KOPT-K1 (cell line): ENCODE results near the gene TICRR.

Experiments used
- H3K27ac ChIP-seq: fragments of 200-600 bp; sonication (generic); 2 replicates; pipeline ENCODE4 v1.5.1; 2016; ENCODE audit warnings: antibody characterized with exemption, mild to moderate bottlenecking, low read depth, low read length; ENCODE audit not compliant: poor library complexity, severe bottlenecking
- H3K36me3 ChIP-seq: fragments of 200-600 bp; sonication (generic); 2 replicates; pipeline ENCODE4 v1.5.1; 2017; ENCODE audit warnings: antibody characterized with exemption, mild to moderate bottlenecking, low read length, moderate library complexity; ENCODE audit not compliant: insufficient read depth
- H3K9me3 ChIP-seq: fragments of 200-600 bp; sonication (generic); 2 replicates; pipeline ENCODE4 v1.5.1; 2017; ENCODE audit warnings: antibody characterized with exemption, low read length, mild to moderate bottlenecking; ENCODE audit not compliant: insufficient read depth, poor library complexity, severe bottlenecking

TICRR gene

DNA sequence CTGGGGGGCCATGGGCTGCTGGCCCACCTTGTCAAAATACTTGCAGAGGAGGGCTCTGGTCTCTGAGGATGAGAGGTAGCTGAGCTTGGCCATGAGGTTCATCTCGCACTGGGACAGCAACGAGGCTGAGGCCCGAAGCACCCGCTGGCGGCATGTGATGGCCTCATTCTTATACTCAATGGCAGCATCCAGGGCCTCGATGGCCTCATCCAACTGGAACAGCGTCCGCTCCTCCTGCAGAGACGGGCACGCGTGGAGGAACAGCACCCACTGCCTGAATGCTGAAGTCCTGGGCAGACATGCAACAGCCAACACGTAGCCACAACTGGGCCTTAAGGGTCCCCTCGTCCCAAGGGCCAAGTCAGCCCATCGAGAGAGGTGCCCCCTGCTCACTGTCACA, 55.0 kb downstream of the TICRR start:
- no peak overlapping the region for H3K27ac ChIP-seq
- H3K36me3 ChIP-seq, result peaks cover 85% of the 10 kb centered on the region
- H3K9me3 ChIP-seq, result peaks cover 8% of the 10 kb centered on the region

- Histone ChIP-seq H3K36me3 (peaks cover 75% of the 10 kb centered on the region), H3K27ac (no peak overlapping the region), H3K9me3 (peaks cover 8% of the 10 kb centered on the region)
Measured at GRCh38 chr15:89630974-89631901, 56.0 kb downstream of the TICRR start.

- Histone ChIP-seq H3K27ac (no peak overlapping the region), H3K9me3 (peaks cover 8% of the 10 kb centered on the region), H3K36me3 (peaks cover 69% of the 10 kb centered on the region)
Measured at GRCh38 chr15:89631902-89632264, 56.6 kb downstream of the TICRR start.

DNA sequence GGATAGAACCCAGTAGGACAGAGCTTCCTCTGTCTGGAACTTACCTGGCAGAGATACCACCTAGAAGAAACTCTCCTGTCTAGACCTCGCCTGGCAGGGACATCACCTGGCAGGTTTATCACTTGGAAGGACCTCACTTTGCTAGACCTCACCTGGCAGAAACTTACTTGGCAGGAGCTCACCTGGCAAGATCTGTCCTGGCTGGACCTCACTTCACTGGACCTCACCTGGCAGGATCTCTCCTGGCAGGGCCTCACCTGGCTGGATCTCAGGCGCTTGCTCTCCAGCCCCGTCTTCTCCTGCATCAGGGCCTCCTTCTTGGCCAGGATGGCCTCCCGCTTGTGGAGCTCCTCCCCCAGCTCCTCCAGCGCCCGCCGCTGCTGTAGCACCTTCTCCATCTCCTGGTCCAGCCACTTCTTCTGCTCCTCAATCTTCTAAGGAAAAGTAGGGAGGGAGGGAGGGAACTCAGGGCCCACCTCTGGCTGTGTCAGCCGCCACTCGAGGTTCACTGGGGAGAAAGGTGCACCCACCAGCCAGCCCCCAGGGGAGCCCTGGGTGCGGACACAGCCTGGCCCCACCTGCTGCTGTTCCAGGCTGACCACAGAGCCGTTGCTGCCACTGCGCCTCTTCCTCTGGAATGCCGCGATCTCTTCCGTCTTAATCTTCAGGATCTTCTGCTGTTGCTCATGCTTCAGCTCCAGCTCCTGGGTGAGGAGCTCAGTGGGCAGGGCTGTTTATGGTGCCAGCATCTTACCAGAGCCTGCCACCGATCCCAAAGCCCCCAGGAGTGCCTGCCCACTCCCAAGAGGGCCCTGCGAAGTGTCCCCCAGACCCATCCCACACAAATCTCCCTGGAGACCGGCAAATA, 57.5 kb downstream of the TICRR start:
- Histone ChIP-seq H3K36me3 (peaks cover 60% of the 10 kb centered on the region), H3K9me3 (peaks cover 8% of the 10 kb centered on the region), H3K27ac (no peak overlapping the region)

GRCh38 chr15:89633585-89633984, 58.3 kb downstream of the TICRR start:
- H3K36me3 ChIP-seq, result peaks cover 52% of the 10 kb centered on the region
- no peak overlapping the region for H3K27ac ChIP-seq
- H3K9me3 ChIP-seq, result peaks cover 8% of the 10 kb centered on the region

GRCh38 chr15:89640245-89640644, 65.0 kb downstream of the TICRR start:
- H3K27ac ChIP-seq, result no peak overlapping the region
- no peaks in the 10 kb centered on the region for H3K9me3 ChIP-seq
- peaks cover 35% of the 10 kb centered on the region for H3K36me3 ChIP-seq

DNA sequence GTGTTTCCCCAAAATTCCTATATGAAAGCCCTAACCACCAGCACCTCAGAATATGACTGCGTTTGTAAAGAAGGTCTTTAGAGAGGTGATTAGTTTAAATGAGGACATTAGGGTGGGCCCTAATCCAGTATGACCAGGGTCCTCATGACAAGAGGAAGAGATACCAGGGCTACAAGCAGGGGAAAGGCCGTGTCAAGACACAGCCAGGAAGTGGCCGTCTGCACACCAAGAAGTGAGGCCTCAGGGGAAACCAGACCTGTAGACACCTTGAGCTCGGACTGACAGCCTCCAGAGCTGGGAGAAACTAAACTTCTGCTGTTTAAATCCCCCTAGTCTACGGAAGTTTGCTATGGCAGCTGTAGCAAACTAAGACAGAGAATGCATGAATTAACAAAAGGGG, 65.8 kb downstream of the TICRR start:
- peaks cover 39% of the 10 kb centered on the region for H3K36me3 ChIP-seq
- H3K27ac ChIP-seq, result no peak overlapping the region
- H3K9me3 ChIP-seq, result no peaks in the 10 kb centered on the region

DNA sequence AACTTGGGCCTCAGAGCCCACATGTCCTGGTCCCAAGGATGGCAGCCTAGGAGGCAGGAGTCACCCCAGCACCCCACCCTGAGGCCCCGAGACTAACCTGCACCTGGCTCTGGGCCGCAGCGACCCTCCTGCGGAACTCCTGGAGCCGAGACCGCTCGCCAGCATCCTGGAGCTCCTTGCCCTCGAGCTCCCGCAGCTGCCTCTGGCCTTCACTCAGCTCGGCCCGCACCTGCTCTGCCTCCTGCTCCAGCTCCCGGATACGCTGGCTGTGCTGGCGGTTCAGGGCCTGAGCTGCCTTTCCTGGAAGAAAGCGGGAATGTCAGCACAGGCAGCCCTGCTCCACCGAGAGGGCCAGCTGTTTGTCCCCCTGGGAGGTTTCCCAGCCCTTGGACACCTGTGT, 66.8 kb downstream of the TICRR start:
- no peak overlapping the region for H3K27ac ChIP-seq
- peaks cover 39% of the 10 kb centered on the region for H3K36me3 ChIP-seq
- H3K9me3 ChIP-seq, result no peaks in the 10 kb centered on the region

DNA sequence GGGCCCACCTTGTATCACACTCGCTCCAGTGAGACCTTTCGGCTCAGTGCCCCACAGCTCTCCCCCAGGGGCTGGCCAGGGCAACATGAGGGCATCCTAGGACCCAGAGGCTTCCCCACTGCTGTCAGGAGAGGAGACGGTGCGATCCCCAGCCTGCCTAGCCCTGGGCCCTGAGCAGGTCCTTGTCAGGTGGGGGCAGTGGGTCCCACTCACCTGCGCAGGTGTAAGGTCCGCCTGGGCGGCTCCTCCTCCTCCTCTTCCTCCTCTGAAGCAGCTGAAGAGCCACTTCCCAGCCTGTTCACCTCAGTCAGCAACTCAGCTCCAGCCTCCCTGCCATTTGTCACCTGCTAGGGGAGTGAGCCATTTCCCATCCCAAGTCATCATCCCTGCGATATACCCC, 70.4 kb downstream of the TICRR start:
- peaks cover 45% of the 10 kb centered on the region for H3K36me3 ChIP-seq
- no peaks in the 10 kb centered on the region for H3K9me3 ChIP-seq

GRCh38 chr15:89646416-89647141, 71.3 kb downstream of the TICRR start:
- Histone ChIP-seq H3K36me3 (peaks cover 37% of the 10 kb centered on the region), H3K9me3 (no peaks in the 10 kb centered on the region), H3K27ac (no peak overlapping the region)

More for the DNA sequence above, 70.4 kb downstream of the TICRR start:
- no peak overlapping the region for H3K27ac ChIP-seq

GRCh38 chr15:89647191-89647851, 72.1 kb downstream of the TICRR start:
- H3K27ac ChIP-seq, result no peak overlapping the region
- peaks cover 34% of the 10 kb centered on the region for H3K36me3 ChIP-seq

DNA sequence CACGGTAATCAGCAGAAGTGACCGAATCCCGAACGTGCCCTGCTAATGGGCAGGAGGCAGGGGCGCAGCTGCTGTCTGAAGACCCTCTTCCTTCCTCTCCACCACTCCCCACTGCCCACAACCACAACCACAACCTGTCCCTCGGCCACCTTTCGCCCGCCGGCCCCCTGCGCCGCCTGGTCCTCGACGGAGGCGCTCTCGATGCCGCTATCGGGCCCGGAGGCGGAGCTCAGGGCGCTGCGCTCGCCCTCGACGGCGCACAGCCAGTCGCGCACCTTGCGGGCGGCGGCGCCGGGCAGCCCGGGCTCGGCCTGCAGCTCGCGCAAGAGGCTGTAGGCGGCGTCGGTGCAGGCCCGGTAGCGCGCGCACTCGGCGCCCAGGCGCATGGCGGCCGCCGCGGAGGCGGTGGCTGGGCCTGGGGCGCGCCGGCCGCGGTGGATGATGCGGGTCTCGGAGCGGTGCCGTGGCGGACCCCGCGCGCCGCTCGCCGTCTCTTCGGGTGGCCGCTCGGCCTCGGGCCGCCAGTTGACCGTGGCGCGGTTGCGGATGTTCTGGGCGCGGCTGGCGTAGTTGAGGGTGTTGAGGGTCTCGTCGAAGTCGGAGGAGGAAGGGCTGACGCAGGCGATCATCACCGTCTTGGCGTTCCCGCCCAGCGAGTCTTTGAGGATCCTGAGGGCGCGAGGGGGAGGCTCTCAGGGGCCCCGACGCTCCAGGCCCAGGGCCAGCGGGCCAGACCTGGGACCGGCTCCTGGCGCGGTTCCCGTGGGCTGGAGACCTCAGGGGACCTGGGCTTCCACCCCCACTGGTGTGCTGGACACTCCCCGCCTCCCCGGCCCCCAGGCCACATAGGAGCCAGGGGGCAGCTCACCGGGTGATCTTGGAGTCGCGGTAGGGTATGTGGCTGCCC, 73.1 kb downstream of the TICRR start:
- no peak overlapping the region for H3K27ac ChIP-seq

More at GRCh38 chr15:89647191-89647851, 72.1 kb downstream of the TICRR start:
- no peaks in the 10 kb centered on the region for H3K9me3 ChIP-seq

GRCh38 chr15:89649013-89649625, 73.8 kb downstream of the TICRR start:
- Histone ChIP-seq H3K27ac (no peak overlapping the region), H3K36me3 (peaks cover 27% of the 10 kb centered on the region; the same call in 1 of the 2 replicates), H3K9me3 (no peaks in the 10 kb centered on the region)

More for the DNA sequence above, 73.1 kb downstream of the TICRR start:
- H3K36me3 ChIP-seq, result peaks cover 28% of the 10 kb centered on the region
- no peaks in the 10 kb centered on the region for H3K9me3 ChIP-seq
